Neural progenitor cell (in vitro differentiated cells): ENCODE data around the gene PJA2. TPM values are rescaled to one million over a fixed set of nuclear protein-coding genes. Genes with fewer than 3 reads are reported as not detected.

ENCODE experiments used
- DNase-seq: peaks from one replicate; pipeline ENCODE4 v3.0.0-alpha.2; 2016; ENCODE audit warnings: low spot score
- H2AFZ ChIP-seq: fragments of 200-600 bp; sonication (generic); replicated peaks from 2 replicates; pipeline ENCODE4 v1.6.1; 2016; ENCODE audit warnings: antibody characterized with exemption
- H3F3A ChIP-seq: fragments of 200-600 bp; sonication (generic); 2 replicates; pipeline ENCODE4 v1.6.1; 2016; ENCODE audit warnings: antibody characterized with exemption, low read depth
- H3K27ac ChIP-seq: fragments of 200-600 bp; sonication (generic); 2 replicates; pipeline ENCODE4 v1.5.1; 2016; ENCODE audit warnings: mild to moderate bottlenecking
- H3K27me3 ChIP-seq: fragments of 200-600 bp; sonication (generic); 2 replicates; pipeline ENCODE4 v1.6.1; 2016; ENCODE audit warnings: mild to moderate bottlenecking, moderate library complexity
- H3K36me3 ChIP-seq: fragments of 200-600 bp; sonication (generic); 2 replicates; pipeline ENCODE4 v1.5.1; 2016
- H3K4me1 ChIP-seq: fragments of 200-600 bp; sonication (generic); 2 replicates; pipeline ENCODE4 v1.6.1; 2016; ENCODE audit warnings: mixed run types
- H3K4me2 ChIP-seq: fragments of 200-600 bp; sonication (generic); 2 replicates; pipeline ENCODE4 v1.6.1; 2016
- H3K4me3 ChIP-seq: fragments of 200-600 bp; sonication (generic); 2 replicates; pipeline ENCODE4 v1.5.1; 2016
- H3K79me2 ChIP-seq: fragments of 200-600 bp; sonication (generic); 2 replicates; pipeline ENCODE4 v1.6.1; 2016; ENCODE audit warnings: low read depth
- H3K9ac ChIP-seq: fragments of 200-600 bp; sonication (generic); 2 replicates; pipeline ENCODE4 v1.6.1; 2016
- H3K9me3 ChIP-seq: fragments of 200-600 bp; sonication (generic); 2 replicates; pipeline ENCODE4 v1.5.1; 2016; ENCODE audit warnings: low read depth
- H4K20me1 ChIP-seq: fragments of 200-600 bp; sonication (generic); 2 replicates; pipeline ENCODE4 v1.6.1; 2016; ENCODE audit warnings: low read depth
- H3K27ac Mint-ChIP-seq: 3 replicates; pipeline ENCODE4 v1.8.0; 2021; ENCODE audit warnings: mixed read lengths
- H3K27me3 Mint-ChIP-seq: 2 replicates; pipeline ENCODE4 v1.8.0; 2022; ENCODE audit warnings: low read depth, mild to moderate bottlenecking, inconsistent platforms, moderate library complexity, mixed read lengths; ENCODE audit not compliant: insufficient read depth
- H3K36me3 Mint-ChIP-seq: 3 replicates; pipeline ENCODE4 v1.8.0; 2021; ENCODE audit warnings: mixed read lengths
- H3K4me1 Mint-ChIP-seq: 3 replicates; pipeline ENCODE4 v1.8.0; 2021; ENCODE audit warnings: mixed read lengths
- H3K4me3 Mint-ChIP-seq: 3 replicates; pipeline ENCODE4 v1.8.0; 2021; ENCODE audit warnings: mild to moderate bottlenecking, moderate library complexity, mixed read lengths
- H3K9me3 Mint-ChIP-seq: 3 replicates; pipeline ENCODE4 v1.8.0; 2020; ENCODE audit warnings: mixed read lengths
- CTCF ChIP-seq: fragments of 200-600 bp; sonication (generic); IDR thresholded peaks from 2 replicates; pipeline ENCODE4 v1.5.1; 2017; ENCODE audit warnings: antibody characterized with exemption, mild to moderate bottlenecking
- EZH2 ChIP-seq: fragments of 200-600 bp; sonication (generic); IDR thresholded peaks from 2 replicates; pipeline ENCODE4 v1.6.1; 2017; ENCODE audit warnings: antibody characterized with exemption, mild to moderate bottlenecking, moderate library complexity
- EZH2phosphoT487 ChIP-seq: fragments of 200-600 bp; sonication (generic); IDR thresholded peaks from 2 replicates; pipeline ENCODE4 v1.6.1; 2017; ENCODE audit warnings: antibody characterized with exemption
- total RNA-seq: library from RNA; depleted of rRNA; stranded (reverse); fragments of >200 nt; gene quantifications from 2 replicates; pipeline ENCODE4 v1.2.3, GENCODE V29; 2015; ENCODE audit warnings: low replicate concordance

PJA2 gene
- total RNA-seq, 1 donor from 2014 or later = 128 TPM

GRCh38 chr5:109310315-109310714 lies 99.5 kb downstream of the PJA2 start:
- no peaks in the 10 kb centered on the region for H4K20me1 ChIP-seq
- H3K4me2 ChIP-seq = no peak overlapping the region
- H3K9ac ChIP-seq = no peak overlapping the region
- H3K27ac Mint-ChIP-seq = no peak overlapping the region
- H3K27me3 ChIP-seq = no peaks in the 10 kb centered on the region
- no peaks in the 10 kb centered on the region for H3K79me2 ChIP-seq
- no peaks in the 10 kb centered on the region for H3K9me3 ChIP-seq
- peaks cover 7% of the 10 kb centered on the region for H3K4me1 ChIP-seq
- H2AFZ ChIP-seq = no peak overlapping the region
- H3K27me3 Mint-ChIP-seq = peaks cover 2% of the 10 kb centered on the region
- H3K4me3 Mint-ChIP-seq = no peak overlapping the region
- H3K4me1 Mint-ChIP-seq = peaks cover 2% of the 10 kb centered on the region
- no peak overlapping the region for H3K4me3 ChIP-seq
- DNase-seq = no peak
- TF ChIP-seq EZH2phosphoT487 (no peak), CTCF (no peak), EZH2 (no peak)
- H3F3A ChIP-seq = no peaks in the 10 kb centered on the region
- no peaks in the 10 kb centered on the region for H3K36me3 ChIP-seq
- H3K36me3 Mint-ChIP-seq = no peaks in the 10 kb centered on the region
- H3K9me3 Mint-ChIP-seq = no peaks in the 10 kb centered on the region
- H3K27ac ChIP-seq = no peak overlapping the region

- H3K36me3 ChIP-seq = no peaks in the 10 kb centered on the region
- H3K4me1 ChIP-seq = peaks cover 7% of the 10 kb centered on the region
- no peak overlapping the region for H3K4me3 ChIP-seq
- no peak for DNase-seq
- no peaks in the 10 kb centered on the region for H3K79me2 ChIP-seq
- no peak overlapping the region for H3K27ac ChIP-seq
- no peaks in the 10 kb centered on the region for H3K36me3 Mint-ChIP-seq
- no peaks in the 10 kb centered on the region for H3K9me3 Mint-ChIP-seq
- H3F3A ChIP-seq = no peaks in the 10 kb centered on the region
- H3K27me3 Mint-ChIP-seq = peaks cover 2% of the 10 kb centered on the region
- no peak overlapping the region for H2AFZ ChIP-seq
- H3K27me3 ChIP-seq = no peaks in the 10 kb centered on the region
- H3K9ac ChIP-seq = no peak overlapping the region
- no peaks in the 10 kb centered on the region for H4K20me1 ChIP-seq
- peaks cover 2% of the 10 kb centered on the region for H3K4me1 Mint-ChIP-seq
- no peak overlapping the region for H3K4me3 Mint-ChIP-seq
- no peaks in the 10 kb centered on the region for H3K9me3 ChIP-seq
- no peak overlapping the region for H3K4me2 ChIP-seq
- H3K27ac Mint-ChIP-seq = no peak overlapping the region
- TF ChIP-seq EZH2phosphoT487 (no peak), CTCF (no peak), EZH2 (no peak)
These were observed 100.3 kb downstream of the PJA2 start for GRCh38 chr5:109309326-109310063.

GRCh38 chr5:109307951-109308350 lies 101.8 kb downstream of the PJA2 start:
- H3K27ac Mint-ChIP-seq = no peak overlapping the region
- peaks cover 2% of the 10 kb centered on the region for H3K27me3 Mint-ChIP-seq
- Histone ChIP-seq H3K4me2 (no peak overlapping the region), H3K9me3 (no peaks in the 10 kb centered on the region), H3K79me2 (no peaks in the 10 kb centered on the region), H3K9ac (no peak overlapping the region), H3K27ac (no peak overlapping the region), H3K4me3 (no peak overlapping the region), H3K27me3 (no peaks in the 10 kb centered on the region), H3F3A (no peaks in the 10 kb centered on the region), H4K20me1 (no peaks in the 10 kb centered on the region), H3K4me1 (peaks cover 8% of the 10 kb centered on the region), H3K36me3 (no peaks in the 10 kb centered on the region), H2AFZ (no peak overlapping the region)
- TF ChIP-seq EZH2 (no peak), EZH2phosphoT487 (no peak), CTCF (no peak)
- no peaks in the 10 kb centered on the region for H3K9me3 Mint-ChIP-seq
- H3K4me1 Mint-ChIP-seq = peaks cover 2% of the 10 kb centered on the region
- DNase-seq = no peak
- no peak overlapping the region for H3K4me3 Mint-ChIP-seq
- no peaks in the 10 kb centered on the region for H3K36me3 Mint-ChIP-seq
